ENCODE measurements around the gene GJB1.
A peak's percentile ranks its signal among the peaks of the same experiment; 100 is the strongest.

GJB1 gene

GRCh38 chrX:71225676-71226075 lies 2.7 kb downstream of the GJB1 start:
- TF ChIP-seq, protein P1, sequence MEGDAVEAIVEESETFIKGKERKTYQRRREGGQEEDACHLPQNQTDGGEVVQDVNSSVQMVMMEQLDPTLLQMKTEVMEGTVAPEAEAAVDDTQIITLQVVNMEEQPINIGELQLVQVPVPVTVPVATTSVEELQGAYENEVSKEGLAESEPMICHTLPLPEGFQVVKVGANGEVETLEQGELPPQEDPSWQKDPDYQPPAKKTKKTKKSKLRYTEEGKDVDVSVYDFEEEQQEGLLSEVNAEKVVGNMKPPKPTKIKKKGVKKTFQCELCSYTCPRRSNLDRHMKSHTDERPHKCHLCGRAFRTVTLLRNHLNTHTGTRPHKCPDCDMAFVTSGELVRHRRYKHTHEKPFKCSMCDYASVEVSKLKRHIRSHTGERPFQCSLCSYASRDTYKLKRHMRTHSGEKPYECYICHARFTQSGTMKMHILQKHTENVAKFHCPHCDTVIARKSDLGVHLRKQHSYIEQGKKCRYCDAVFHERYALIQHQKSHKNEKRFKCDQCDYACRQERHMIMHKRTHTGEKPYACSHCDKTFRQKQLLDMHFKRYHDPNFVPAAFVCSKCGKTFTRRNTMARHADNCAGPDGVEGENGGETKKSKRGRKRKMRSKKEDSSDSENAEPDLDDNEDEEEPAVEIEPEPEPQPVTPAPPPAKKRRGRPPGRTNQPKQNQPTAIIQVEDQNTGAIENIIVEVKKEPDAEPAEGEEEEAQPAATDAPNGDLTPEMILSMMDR (IDR thresholded peaks at IDR 0.05; ENCODE audit: low read depth, low read length) = no peak
- TF ChIP-seq MAX (IDR thresholded peaks at IDR 0.05; ENCODE audit: low read depth, low read length) = no peak
- TF ChIP-seq POLR2A (IDR thresholded peaks at IDR 0.05; ENCODE audit: extremely low read depth, insufficient read length) = no peak
- TF ChIP-seq MYC (IDR thresholded peaks at IDR 0.05; ENCODE audit: low read depth, low read length) = no peak
- peak; percentile 17 for DNase-seq (ENCODE audit: low read depth)
- H3K4me3 ChIP-seq (ENCODE audit: low read depth, low read length) = no peak overlapping the region

GRCh38 chrX:71227370-71228062 lies 4.5 kb downstream of the GJB1 start:
- TF ChIP-seq MYC (IDR thresholded peaks at IDR 0.05; ENCODE audit: low read depth, low read length) (no peak), POLR2A (IDR thresholded peaks at IDR 0.05; ENCODE audit: extremely low read depth, insufficient read length) (no peak), MAX (IDR thresholded peaks at IDR 0.05; ENCODE audit: low read depth, low read length) (no peak)
- TF ChIP-seq, protein P1 (IDR thresholded peaks at IDR 0.05; ENCODE audit: low read depth, low read length) = no peak
- no peak for DNase-seq (ENCODE audit: low read depth)
- no peak overlapping the region for H3K4me3 ChIP-seq (ENCODE audit: low read depth, low read length)

- DNase-seq (ENCODE audit: low read depth) = no peak
- no peak overlapping the region for H3K4me3 ChIP-seq (ENCODE audit: low read depth, low read length)
- no peak for TF ChIP-seq MYC (IDR thresholded peaks at IDR 0.05; ENCODE audit: low read depth, low read length)
- no peak for TF ChIP-seq POLR2A (IDR thresholded peaks at IDR 0.05; ENCODE audit: extremely low read depth, insufficient read length)
- TF ChIP-seq MAX (IDR thresholded peaks at IDR 0.05; ENCODE audit: low read depth, low read length) = no peak
- TF ChIP-seq, protein P1 (IDR thresholded peaks at IDR 0.05; ENCODE audit: low read depth, low read length) = no peak
These were observed 5.1 kb downstream of the GJB1 start for GRCh38 chrX:71228063-71228642.

GRCh38 chrX:71235482-71235881 lies 12.5 kb downstream of the GJB1 start:
- no peak for DNase-seq (ENCODE audit: low read depth)
- no peak overlapping the region for H3K4me3 ChIP-seq (ENCODE audit: low read depth, low read length)
- TF ChIP-seq, protein P1 (IDR thresholded peaks at IDR 0.05; ENCODE audit: low read depth, low read length) = no peak
- TF ChIP-seq MYC (IDR thresholded peaks at IDR 0.05; ENCODE audit: low read depth, low read length) = no peak
- no peak for TF ChIP-seq MAX (IDR thresholded peaks at IDR 0.05; ENCODE audit: low read depth, low read length)
- TF ChIP-seq POLR2A (IDR thresholded peaks at IDR 0.05; ENCODE audit: extremely low read depth, insufficient read length) = no peak

DNA sequence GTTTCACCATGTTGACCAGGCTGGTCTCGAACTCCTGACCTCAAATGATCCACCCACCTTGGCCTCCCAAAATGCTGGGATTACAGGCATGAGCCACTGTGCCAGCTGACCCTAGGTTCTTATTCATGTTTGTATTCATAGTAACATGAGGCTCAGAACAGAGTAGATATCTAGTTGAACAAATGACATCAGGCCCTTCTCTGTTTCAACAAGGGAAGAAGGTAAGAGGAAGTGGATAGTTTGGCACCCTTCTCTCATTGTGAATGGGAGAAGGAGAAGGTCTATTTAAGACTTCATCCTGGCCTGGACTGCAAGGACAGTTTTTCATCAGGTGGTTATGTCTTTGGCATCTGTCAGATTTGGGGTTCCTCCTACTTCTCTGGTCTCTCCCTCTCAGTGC lies 13.8 kb downstream of the GJB1 start:
- TF ChIP-seq, protein P1 (IDR thresholded peaks at IDR 0.05; ENCODE audit: low read depth, low read length) = no peak
- TF ChIP-seq POLR2A (IDR thresholded peaks at IDR 0.05; ENCODE audit: extremely low read depth, insufficient read length) (no peak), MYC (IDR thresholded peaks at IDR 0.05; ENCODE audit: low read depth, low read length) (no peak), MAX (IDR thresholded peaks at IDR 0.05; ENCODE audit: low read depth, low read length) (no peak)
- DNase-seq (ENCODE audit: low read depth) = peak; percentile 19
- no peak overlapping the region for H3K4me3 ChIP-seq (ENCODE audit: low read depth, low read length)
